SK-N-SH (cell line): ENCODE measurements around the gene ZNF579. TPM values are rescaled to one million over a fixed set of nuclear protein-coding genes. Genes with fewer than 3 reads are reported as not detected.

ENCODE experiments used
- CTCF ChIA-PET: fragments of 300-600, 350-600 bp; formaldehyde crosslinking; extraction: SDS; loops from one replicate; lab custom pipeline; 2021; lab: Yijun Ruan, JAX
- POLR2A ChIA-PET: fragments of 350-600 bp; sonication (Branson Sonifier 250); formaldehyde crosslinking; extraction: SDS; loops from one replicate; lab custom pipeline; 2020; ENCODE audit warnings: antibody characterized with exemption, inconsistent platforms; lab: Yijun Ruan, JAX
- DNase-seq: peaks from one replicate; pipeline ENCODE4 v3.0.0; 2012
- H2AFZ ChIP-seq: fragments of 200-600 bp; sonication (generic); 2 replicates; pipeline ENCODE4 v1.8.1; 2016; ENCODE audit warnings: antibody characterized with exemption, mild to moderate bottlenecking, low read depth
- H3F3A ChIP-seq: fragments of 200-600 bp; sonication (generic); replicated peaks from 2 replicates; pipeline ENCODE3; 2016; ENCODE audit warnings: antibody characterized with exemption, mild to moderate bottlenecking; ENCODE audit not compliant: insufficient read depth
- H3K27ac ChIP-seq, 2 experiments: fragments of 200-500 bp in 1 of 2; fragments of 200-600 bp in 1 of 2; sonication (Bioruptor generic) in 1 of 2; sonication (generic), shearing (Covaris generic) in 1 of 2; 2 replicates each; pipeline versions ENCODE4 v1.5.1 to v1.6.1; 2014 to 2016; ENCODE audit warnings: low read depth in 2 of 2, inconsistent platforms in 1 of 2, low read length in 1 of 2, mild to moderate bottlenecking in 1 of 2, mixed read lengths in 1 of 2
- H3K27me3 ChIP-seq: fragments of 200-600 bp; sonication (generic), shearing (Covaris generic); 2 replicates; pipeline ENCODE4 v1.6.1; 2016; ENCODE audit warnings: mixed run types; ENCODE audit not compliant: insufficient read depth
- H3K36me3 ChIP-seq, 2 experiments: fragments of 200-500 bp in 1 of 2; fragments of 200-600 bp in 1 of 2; sonication (Bioruptor generic) in 1 of 2; sonication (generic) in 1 of 2; replicated peaks in 1 of 2; 2 replicates each; pipeline versions ENCODE3 to v1.5.1; 2014 to 2016; ENCODE audit warnings: low read length in 1 of 2, mild to moderate bottlenecking in 1 of 2; ENCODE audit not compliant: insufficient read depth in 2 of 2, control insufficient read depth in 1 of 2
- H3K4me1 ChIP-seq, 2 experiments: fragments of 200-500 bp in 1 of 2; fragments of 200-600 bp in 1 of 2; sonication (Bioruptor generic) in 1 of 2; sonication (generic), shearing (Covaris generic) in 1 of 2; 2 replicates each; pipeline versions ENCODE4 v1.5.1 to v1.6.1; 2014 to 2016; ENCODE audit warnings: low read depth in 1 of 2, low read length in 1 of 2, mixed run types in 1 of 2; ENCODE audit not compliant: insufficient read depth in 2 of 2, control insufficient read depth in 1 of 2
- H3K4me2 ChIP-seq: fragments of 200-600 bp; sonication (generic), shearing (Covaris generic); 2 replicates; pipeline ENCODE4 v1.6.1; 2017; ENCODE audit warnings: mixed run types
- H3K4me3 ChIP-seq, 2 experiments: fragments of 200-500 bp in 1 of 2; fragments of 200-600 bp in 1 of 2; sonication (Bioruptor generic) in 1 of 2; sonication (generic), shearing (Covaris generic) in 1 of 2; 2 replicates each; pipeline versions ENCODE4 v1.5.1 to v1.8.1; 2014 to 2016; ENCODE audit warnings: low read depth in 2 of 2, inconsistent platforms in 1 of 2, low read length in 1 of 2, mild to moderate bottlenecking in 1 of 2, mixed read lengths in 1 of 2, moderate library complexity in 1 of 2
- H3K79me2 ChIP-seq: fragments of 200-600 bp; sonication (generic); 2 replicates; pipeline ENCODE4 v1.8.1; 2017; ENCODE audit warnings: mild to moderate bottlenecking; ENCODE audit not compliant: insufficient read depth
- H3K9ac ChIP-seq: fragments of 200-600 bp; sonication (generic); 2 replicates; pipeline ENCODE4 v1.6.1; 2017; ENCODE audit warnings: mixed run types
- H3K9me2 ChIP-seq: fragments of 200-600 bp; sonication (generic); 2 replicates; pipeline ENCODE4 v1.6.1; 2017; ENCODE audit warnings: mixed run types
- H3K9me3 ChIP-seq: fragments of 200-600 bp; sonication (generic); 2 replicates; pipeline ENCODE4 v1.6.1; 2017; ENCODE audit warnings: mixed run types, mild to moderate bottlenecking, moderate library complexity
- H4K20me1 ChIP-seq: fragments of 200-600 bp; sonication (generic); 2 replicates; pipeline ENCODE4 v1.6.1; 2017; ENCODE audit warnings: mild to moderate bottlenecking, mixed run types; ENCODE audit not compliant: insufficient read depth
- EZH2phosphoT487 ChIP-seq: fragments of 200-600 bp; sonication (generic); IDR thresholded peaks from 2 replicates; pipeline ENCODE4 v1.6.1; 2017; ENCODE audit warnings: low read depth, mixed run types, mild to moderate bottlenecking, antibody characterized with exemption, moderate library complexity, borderline replicate concordance
- FOSL2 ChIP-seq: IDR thresholded peaks from 2 replicates; pipeline ENCODE4 v1.4.0; 2012; ENCODE audit warnings: low read depth, mild to moderate bottlenecking, moderate library complexity, borderline replicate concordance
- FOXJ3 ChIP-seq: sonication (generic); formaldehyde crosslinking; IDR thresholded peaks from 2 replicates; pipeline ENCODE4 v1.5.1; 2020; ENCODE audit warnings: mild to moderate bottlenecking, missing genetic modification reagents
- GABPA ChIP-seq: IDR thresholded peaks from 2 replicates; pipeline ENCODE4 v1.4.0; 2012; ENCODE audit warnings: low read depth, mild to moderate bottlenecking
- MEF2A ChIP-seq: IDR thresholded peaks from 2 replicates; pipeline ENCODE4 v1.4.0; 2012; ENCODE audit warnings: low read depth, borderline replicate concordance
- POLR2AphosphoS5 ChIP-seq: IDR thresholded peaks from 2 replicates; pipeline ENCODE4 v1.6.1; 2012; ENCODE audit warnings: low read depth, low read length
- RFX5 ChIP-seq: IDR thresholded peaks from 2 replicates; pipeline ENCODE4 v1.6.1; 2012; ENCODE audit warnings: mild to moderate bottlenecking, improper control_type of control experiment, low read length
- RXRA ChIP-seq: IDR thresholded peaks from 2 replicates; pipeline ENCODE4 v1.4.0; 2012; ENCODE audit warnings: low read depth, mild to moderate bottlenecking, borderline replicate concordance
- TAF1 ChIP-seq: IDR thresholded peaks from 2 replicates; pipeline ENCODE4 v1.6.1; 2012; ENCODE audit warnings: low read depth, mild to moderate bottlenecking, low read length, moderate library complexity, borderline replicate concordance
- TCF12 ChIP-seq: IDR thresholded peaks from 2 replicates; pipeline ENCODE4 v1.4.0; 2012
- YY1 ChIP-seq: IDR thresholded peaks from 2 replicates; pipeline ENCODE4 v1.4.0; 2012; ENCODE audit warnings: low read depth, mild to moderate bottlenecking
- WGBS: methylation state at CpG from one replicate; pipeline ENCODE4 v1.1.6; 2017; ENCODE audit warnings: low lambda C conversion rate; 5-methylcytosine and 5-hydroxymethylcytosine counted together
- polyA plus RNA-seq, 3 experiments: library from polyadenylated mRNA; depleted of rRNA; stranded (reverse); fragments of >200 nt; gene quantifications; 2 replicates each; pipeline ENCODE4 v1.2.3, GENCODE V29; 2012
- TF ChIP-seq, protein P1 (sequence below): IDR thresholded peaks from 2 replicates; pipeline ENCODE4 v1.6.1; 2012; ENCODE audit warnings: mild to moderate bottlenecking, low read depth, low read length, moderate library complexity
- TF ChIP-seq, protein P2 (sequence below): IDR thresholded peaks from 2 replicates; pipeline ENCODE4; 2012
- TF ChIP-seq, protein P3 (sequence below): fragments of 150-350 bp; IDR thresholded peaks from 2 replicates; pipeline ENCODE4 v1.6.1; 2016; ENCODE audit warnings: mild to moderate bottlenecking, low read depth, low read length
- TF ChIP-seq, protein P4 (sequence below): IDR thresholded peaks from 2 replicates; pipeline ENCODE4 v1.4.0; 2012; ENCODE audit warnings: low read depth, borderline replicate concordance
- TF ChIP-seq, protein P5 (sequence below): fragments of 150-350 bp; IDR thresholded peaks from 2 replicates; pipeline ENCODE4 v1.6.1; 2017; ENCODE audit warnings: antibody characterized with exemption, low read length, low read depth, borderline replicate concordance

ZNF579 gene
- polyA plus RNA-seq, 1 of the 3 experiments (the other 2 are of a cell fraction), result 5.9 TPM

DNA sequence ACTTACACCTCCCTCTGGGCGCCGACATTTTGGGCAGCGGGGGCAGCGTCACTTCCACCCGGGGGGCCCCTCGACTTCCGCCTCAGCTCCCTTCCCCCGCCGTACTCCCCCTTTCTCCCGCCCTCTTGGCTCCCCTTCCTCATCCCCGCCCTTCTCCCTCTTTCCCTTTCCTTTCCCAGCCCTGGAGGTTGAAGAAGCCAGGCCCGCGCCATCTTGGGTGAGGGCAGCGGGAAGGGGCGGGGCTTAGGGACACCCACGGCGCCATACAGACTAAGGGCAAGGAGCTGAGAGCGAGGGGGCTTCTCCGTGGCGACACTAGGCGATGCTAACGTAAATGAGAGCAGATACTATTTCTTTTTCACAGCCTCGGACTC is 18.8 kb upstream of the ZNF579 start, which contains the start of gene FIZ1 (continued):
- TF ChIP-seq, protein P1, sequence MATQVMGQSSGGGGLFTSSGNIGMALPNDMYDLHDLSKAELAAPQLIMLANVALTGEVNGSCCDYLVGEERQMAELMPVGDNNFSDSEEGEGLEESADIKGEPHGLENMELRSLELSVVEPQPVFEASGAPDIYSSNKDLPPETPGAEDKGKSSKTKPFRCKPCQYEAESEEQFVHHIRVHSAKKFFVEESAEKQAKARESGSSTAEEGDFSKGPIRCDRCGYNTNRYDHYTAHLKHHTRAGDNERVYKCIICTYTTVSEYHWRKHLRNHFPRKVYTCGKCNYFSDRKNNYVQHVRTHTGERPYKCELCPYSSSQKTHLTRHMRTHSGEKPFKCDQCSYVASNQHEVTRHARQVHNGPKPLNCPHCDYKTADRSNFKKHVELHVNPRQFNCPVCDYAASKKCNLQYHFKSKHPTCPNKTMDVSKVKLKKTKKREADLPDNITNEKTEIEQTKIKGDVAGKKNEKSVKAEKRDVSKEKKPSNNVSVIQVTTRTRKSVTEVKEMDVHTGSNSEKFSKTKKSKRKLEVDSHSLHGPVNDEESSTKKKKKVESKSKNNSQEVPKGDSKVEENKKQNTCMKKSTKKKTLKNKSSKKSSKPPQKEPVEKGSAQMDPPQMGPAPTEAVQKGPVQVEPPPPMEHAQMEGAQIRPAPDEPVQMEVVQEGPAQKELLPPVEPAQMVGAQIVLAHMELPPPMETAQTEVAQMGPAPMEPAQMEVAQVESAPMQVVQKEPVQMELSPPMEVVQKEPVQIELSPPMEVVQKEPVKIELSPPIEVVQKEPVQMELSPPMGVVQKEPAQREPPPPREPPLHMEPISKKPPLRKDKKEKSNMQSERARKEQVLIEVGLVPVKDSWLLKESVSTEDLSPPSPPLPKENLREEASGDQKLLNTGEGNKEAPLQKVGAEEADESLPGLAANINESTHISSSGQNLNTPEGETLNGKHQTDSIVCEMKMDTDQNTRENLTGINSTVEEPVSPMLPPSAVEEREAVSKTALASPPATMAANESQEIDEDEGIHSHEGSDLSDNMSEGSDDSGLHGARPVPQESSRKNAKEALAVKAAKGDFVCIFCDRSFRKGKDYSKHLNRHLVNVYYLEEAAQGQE, result 0 out of 2 replicates have a peak, but pooled peaks have one; percentile 41
- TF ChIP-seq RXRA (no peak), MEF2A (no peak), GABPA (peak; percentile 89), EZH2phosphoT487 (no peak)
- TF ChIP-seq, protein P2, sequence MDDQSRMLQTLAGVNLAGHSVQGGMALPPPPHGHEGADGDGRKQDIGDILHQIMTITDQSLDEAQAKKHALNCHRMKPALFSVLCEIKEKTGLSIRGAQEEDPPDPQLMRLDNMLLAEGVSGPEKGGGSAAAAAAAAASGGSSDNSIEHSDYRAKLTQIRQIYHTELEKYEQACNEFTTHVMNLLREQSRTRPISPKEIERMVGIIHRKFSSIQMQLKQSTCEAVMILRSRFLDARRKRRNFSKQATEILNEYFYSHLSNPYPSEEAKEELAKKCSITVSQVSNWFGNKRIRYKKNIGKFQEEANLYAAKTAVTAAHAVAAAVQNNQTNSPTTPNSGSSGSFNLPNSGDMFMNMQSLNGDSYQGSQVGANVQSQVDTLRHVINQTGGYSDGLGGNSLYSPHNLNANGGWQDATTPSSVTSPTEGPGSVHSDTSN, result no peak

DNA sequence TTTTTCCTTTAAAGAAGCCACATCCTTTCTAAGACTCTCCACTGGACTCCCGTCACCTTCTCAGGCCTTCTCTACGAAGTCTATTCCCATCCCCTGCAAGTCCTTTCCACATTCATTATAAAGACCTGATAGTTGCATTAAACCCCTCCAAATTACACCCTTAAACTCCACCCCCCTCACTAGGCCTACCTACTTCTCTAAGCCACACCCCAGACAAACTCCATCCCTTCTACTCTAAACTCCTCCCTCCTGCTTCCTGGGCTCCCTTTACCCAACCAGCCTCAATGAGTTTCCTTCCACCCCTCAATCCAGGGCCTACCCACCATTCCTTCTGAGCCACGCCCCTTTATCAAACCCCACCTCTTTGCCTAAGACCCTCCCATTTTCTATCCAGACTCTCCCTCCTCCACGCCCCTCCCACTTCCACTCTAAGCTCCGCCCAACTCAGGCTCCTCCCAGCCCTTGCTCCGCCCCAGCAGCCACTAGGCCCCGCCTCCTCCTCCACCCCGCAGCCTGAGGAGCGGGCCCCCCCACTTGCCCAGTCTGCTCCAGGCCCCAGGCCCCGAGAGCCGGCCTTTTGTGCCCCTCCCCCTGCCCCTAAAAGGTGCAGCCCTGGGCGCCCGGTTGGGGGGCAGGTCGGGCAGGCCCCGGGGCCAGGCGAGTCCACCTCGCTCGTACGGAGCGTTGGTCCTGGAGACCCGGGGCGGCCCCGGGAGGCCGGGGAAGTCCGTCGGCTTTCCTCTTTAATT is 18.2 kb upstream of the ZNF579 start:
- peaks cover 18% of the 10 kb centered on the region for H3K79me2 ChIP-seq
- no peaks in the 10 kb centered on the region for H3K9me2 ChIP-seq
- peak overlapping the region; percentile 99 for H3K9ac ChIP-seq
- POLR2A ChIA-PET, result interaction anchor here (0.6 to 3.3 kb wide), 9 partner anchors 12 to 1484 kb away, joined by 3 to 32 read pairs (median 5); partner anchors contain the start of genes UBE2S, ZNF579, ZNF628 and ZNF784
- H3K4me3 ChIP-seq, result peak overlapping the region; percentile 67 to 91
- peak overlapping the region; percentile 98 to 99 for H3K27ac ChIP-seq
- no peaks in the 10 kb centered on the region for H3K9me3 ChIP-seq
- H3K27me3 ChIP-seq, result no peaks in the 10 kb centered on the region
- peak; percentile 88 for DNase-seq
- H3K4me1 ChIP-seq, result peaks cover 6 to 13% of the 10 kb centered on the region in 2 experiments; a peak in 3 of 4 replicates
- H3F3A ChIP-seq, result peaks cover 16% of the 10 kb centered on the region
- peak overlapping the region; percentile 94 for H3K4me2 ChIP-seq
- peaks cover 18 to 24% of the 10 kb centered on the region in 2 experiments for H3K36me3 ChIP-seq
- no peak overlapping the region for H2AFZ ChIP-seq
- CTCF ChIA-PET, result interaction anchor here (1.9 to 2.3 kb wide), 2 partner anchors 11 to 82 kb away, joined by 7 to 8 read pairs; no protein-coding TSS in a partner anchor
- H4K20me1 ChIP-seq, result no peaks in the 10 kb centered on the region
- WGBS, result 14% methylated on average over 13 of the region's 26 CpGs
- TF ChIP-seq YY1 (no peak), FOSL2 (no peak), FOXJ3 (CRISPR knock-in tag) (no peak), EZH2phosphoT487 (no peak), GABPA (no peak), TAF1 (peak; percentile 56; the same call in 1 of the 2 replicates), RFX5 (no peak), TCF12 (no peak), POLR2AphosphoS5 (0 out of 2 replicates have a peak, but pooled peaks have one; percentile 15)
- TF ChIP-seq, protein P2, result no peak
- TF ChIP-seq, protein P3, sequence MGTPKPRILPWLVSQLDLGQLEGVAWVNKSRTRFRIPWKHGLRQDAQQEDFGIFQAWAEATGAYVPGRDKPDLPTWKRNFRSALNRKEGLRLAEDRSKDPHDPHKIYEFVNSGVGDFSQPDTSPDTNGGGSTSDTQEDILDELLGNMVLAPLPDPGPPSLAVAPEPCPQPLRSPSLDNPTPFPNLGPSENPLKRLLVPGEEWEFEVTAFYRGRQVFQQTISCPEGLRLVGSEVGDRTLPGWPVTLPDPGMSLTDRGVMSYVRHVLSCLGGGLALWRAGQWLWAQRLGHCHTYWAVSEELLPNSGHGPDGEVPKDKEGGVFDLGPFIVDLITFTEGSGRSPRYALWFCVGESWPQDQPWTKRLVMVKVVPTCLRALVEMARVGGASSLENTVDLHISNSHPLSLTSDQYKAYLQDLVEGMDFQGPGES, result no peak
- TF ChIP-seq, protein P4, sequence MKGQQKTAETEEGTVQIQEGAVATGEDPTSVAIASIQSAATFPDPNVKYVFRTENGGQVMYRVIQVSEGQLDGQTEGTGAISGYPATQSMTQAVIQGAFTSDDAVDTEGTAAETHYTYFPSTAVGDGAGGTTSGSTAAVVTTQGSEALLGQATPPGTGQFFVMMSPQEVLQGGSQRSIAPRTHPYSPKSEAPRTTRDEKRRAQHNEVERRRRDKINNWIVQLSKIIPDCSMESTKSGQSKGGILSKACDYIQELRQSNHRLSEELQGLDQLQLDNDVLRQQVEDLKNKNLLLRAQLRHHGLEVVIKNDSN, result no peak
- TF ChIP-seq, protein P5, sequence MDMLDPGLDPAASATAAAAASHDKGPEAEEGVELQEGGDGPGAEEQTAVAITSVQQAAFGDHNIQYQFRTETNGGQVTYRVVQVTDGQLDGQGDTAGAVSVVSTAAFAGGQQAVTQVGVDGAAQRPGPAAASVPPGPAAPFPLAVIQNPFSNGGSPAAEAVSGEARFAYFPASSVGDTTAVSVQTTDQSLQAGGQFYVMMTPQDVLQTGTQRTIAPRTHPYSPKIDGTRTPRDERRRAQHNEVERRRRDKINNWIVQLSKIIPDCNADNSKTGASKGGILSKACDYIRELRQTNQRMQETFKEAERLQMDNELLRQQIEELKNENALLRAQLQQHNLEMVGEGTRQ, result no peak
